Omental fat pad (tissue), 4 donors: ENCODE results near the gene DYNLT2B. TPM values are rescaled to one million over a fixed set of nuclear protein-coding genes. Genes with fewer than 3 reads are reported as not detected.
"Not testable (repeated sequence)": the region's sequence is repeated elsewhere in the genome, so short reads cannot be mapped to it uniquely, and the experiment has no call there.

Experiments used
- ATAC-seq: fragments of 150-250 bp; one replicate; pipeline ENCODE4 v1.9.1; 2016; ENCODE audit warnings: mild to moderate bottlenecking, moderate library complexity; ENCODE audit not compliant: low FRiP score
- DNase-seq: peaks from one replicate; pipeline ENCODE4 v3.0.0-alpha.2; 2019; ENCODE audit warnings: low spot score
- total RNA-seq, 4 donors: library from RNA; depleted of rRNA; stranded (reverse); fragments of >200 nt; gene quantifications; one replicate each; pipeline ENCODE4 v1.1.0, GENCODE V29; 2016
- TF ChIP-seq, protein P1 (sequence below), 3 donors: fragments of 450-650 bp; IDR thresholded peaks; one replicate each; pipeline ENCODE4 v1.5.1; 2016 to 2017; ENCODE audit warnings: antibody characterized with exemption in 3 of 3, mild to moderate bottlenecking in 3 of 3, moderate library complexity in 2 of 3

Gene DYNLT2B
- total RNA-seq, 4 donors from 2014 or later = 3.8 to 6.6 (median 4.6) TPM; not detected in 1

DNA sequence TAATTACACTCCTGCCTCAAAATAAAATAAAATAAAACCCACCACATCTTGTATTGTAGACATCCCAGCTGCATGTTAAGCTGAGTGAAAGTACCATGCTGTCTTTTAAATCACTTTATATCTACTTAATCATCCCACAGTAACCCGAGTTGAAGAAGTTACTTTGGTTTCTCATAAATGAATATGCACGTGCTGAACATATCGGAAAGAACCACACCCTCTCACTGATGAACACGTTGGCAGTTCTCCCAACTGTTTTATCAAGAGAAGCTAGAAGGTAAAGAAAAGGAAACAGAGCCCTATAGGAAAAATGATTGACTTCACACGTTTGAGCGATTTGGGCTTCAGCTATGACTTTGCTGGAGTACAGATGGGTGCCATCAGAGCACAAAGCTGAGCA lies 36.1 kb upstream of the DYNLT2B start:
- ATAC-seq = no peak
- TF ChIP-seq, protein P1, sequence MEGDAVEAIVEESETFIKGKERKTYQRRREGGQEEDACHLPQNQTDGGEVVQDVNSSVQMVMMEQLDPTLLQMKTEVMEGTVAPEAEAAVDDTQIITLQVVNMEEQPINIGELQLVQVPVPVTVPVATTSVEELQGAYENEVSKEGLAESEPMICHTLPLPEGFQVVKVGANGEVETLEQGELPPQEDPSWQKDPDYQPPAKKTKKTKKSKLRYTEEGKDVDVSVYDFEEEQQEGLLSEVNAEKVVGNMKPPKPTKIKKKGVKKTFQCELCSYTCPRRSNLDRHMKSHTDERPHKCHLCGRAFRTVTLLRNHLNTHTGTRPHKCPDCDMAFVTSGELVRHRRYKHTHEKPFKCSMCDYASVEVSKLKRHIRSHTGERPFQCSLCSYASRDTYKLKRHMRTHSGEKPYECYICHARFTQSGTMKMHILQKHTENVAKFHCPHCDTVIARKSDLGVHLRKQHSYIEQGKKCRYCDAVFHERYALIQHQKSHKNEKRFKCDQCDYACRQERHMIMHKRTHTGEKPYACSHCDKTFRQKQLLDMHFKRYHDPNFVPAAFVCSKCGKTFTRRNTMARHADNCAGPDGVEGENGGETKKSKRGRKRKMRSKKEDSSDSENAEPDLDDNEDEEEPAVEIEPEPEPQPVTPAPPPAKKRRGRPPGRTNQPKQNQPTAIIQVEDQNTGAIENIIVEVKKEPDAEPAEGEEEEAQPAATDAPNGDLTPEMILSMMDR (IDR thresholded peaks at IDR 0.05) = no peak

DNA sequence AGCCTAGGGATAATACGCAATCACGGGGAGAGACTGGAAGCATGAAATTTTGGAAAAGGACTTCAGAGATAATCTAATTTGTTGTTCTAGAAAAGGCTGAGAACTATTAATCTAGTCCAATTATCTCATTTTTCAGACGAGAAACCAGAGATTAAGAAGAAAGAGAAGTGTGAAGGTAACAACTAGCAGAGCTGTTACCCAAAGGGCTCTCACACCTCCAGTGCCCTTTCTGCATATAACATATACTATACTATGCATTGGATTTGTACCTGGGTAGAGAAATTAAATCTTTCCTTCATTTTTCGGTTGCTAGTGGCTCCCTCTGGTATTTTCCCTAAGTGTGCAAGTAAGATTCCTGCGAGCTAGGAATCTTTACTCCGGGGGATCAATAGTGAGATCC lies 33.5 kb upstream of the DYNLT2B start:
- no peak for DNase-seq
- no peak for ATAC-seq
- TF ChIP-seq, protein P1 (IDR thresholded peaks at IDR 0.05) = no peak

More for the DNA sequence above, 36.1 kb upstream of the DYNLT2B start:
- no peak for DNase-seq

DNA sequence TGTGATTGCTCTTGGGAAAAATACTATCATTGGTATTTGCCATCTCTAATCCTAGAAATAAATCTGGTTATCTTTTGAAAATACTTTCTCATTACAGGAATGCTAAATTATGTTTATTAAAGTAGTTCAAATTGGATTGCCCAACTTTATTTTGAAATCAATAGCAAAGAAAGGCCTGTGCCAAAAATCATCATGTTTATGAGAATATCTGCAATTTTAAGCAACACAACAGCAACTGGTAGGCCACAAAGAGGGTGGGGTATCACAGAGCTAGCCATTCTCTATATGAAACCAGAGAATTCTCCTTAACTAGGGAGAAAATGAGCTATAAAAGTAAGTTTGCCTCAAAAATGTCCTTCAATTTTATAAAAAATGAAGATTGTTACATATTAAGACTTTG lies 32.0 kb upstream of the DYNLT2B start:
- ATAC-seq (no peak), DNase-seq (no peak)
- TF ChIP-seq, protein P1 (IDR thresholded peaks at IDR 0.05) = no peak

DNA sequence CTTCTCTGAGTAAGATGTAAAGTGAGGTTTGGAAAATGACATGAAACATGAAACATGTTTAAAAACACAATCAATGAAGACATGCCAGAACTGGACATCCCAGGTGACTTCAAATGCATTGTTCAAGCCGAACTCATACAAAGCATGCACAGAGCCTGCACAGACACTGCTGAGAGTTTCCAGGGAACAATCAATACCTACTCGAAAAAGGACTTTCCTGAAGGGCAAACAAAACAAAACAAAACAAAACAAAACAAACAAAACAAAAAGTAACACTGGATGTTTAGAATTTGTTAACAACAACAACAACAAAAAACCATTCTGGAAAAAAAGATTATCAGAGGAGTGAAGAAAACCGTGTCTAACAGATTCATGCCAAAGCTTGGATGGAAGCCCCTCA lies 30.7 kb upstream of the DYNLT2B start:
- TF ChIP-seq, protein P1 (IDR thresholded peaks at IDR 0.05) = no peak
- DNase-seq (no peak), ATAC-seq (no peak)

DNA sequence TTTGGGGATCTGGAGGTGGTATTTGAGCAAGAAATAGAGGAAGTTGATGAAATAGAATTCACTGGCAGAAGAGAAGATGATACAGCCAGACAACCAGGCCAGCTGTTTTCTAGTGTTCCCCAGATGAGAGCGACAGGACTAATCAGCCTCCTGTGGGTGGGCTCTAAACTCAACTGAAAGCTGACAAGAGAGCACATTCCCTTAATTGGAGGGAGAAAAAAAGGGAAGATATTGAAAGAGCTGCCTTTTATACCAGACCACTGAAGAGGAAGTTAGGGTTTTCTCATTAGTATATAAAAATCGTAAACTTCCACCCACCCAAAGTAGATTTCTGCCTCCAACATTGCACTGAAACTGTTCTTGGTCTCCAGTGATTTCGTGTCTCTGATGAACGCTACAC lies 26.6 kb upstream of the DYNLT2B start:
- DNase-seq = no peak
- no peak for ATAC-seq
- TF ChIP-seq, protein P1 (IDR thresholded peaks at IDR 0.05) = no peak

DNA sequence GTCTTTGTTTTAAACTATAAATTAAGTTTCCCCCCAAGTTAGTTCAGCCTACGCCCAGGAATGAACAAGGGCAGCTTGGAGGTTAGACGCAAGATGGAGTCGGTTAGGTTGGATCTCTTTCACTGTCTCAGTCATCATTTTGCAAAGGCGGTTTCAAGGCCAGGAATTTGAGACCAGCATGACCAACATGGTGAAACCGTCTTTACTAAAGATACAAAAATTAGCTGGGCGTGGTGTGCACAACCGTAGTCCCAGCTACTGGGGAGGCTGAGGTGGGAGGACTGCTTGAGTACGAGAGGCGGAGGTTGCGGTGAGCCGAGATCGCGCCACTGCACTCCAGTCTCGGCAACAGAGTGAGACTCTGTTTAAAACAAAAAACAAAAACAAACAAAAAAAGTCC lies 25.9 kb upstream of the DYNLT2B start:
- not testable (repeated sequence) for ATAC-seq

DNA sequence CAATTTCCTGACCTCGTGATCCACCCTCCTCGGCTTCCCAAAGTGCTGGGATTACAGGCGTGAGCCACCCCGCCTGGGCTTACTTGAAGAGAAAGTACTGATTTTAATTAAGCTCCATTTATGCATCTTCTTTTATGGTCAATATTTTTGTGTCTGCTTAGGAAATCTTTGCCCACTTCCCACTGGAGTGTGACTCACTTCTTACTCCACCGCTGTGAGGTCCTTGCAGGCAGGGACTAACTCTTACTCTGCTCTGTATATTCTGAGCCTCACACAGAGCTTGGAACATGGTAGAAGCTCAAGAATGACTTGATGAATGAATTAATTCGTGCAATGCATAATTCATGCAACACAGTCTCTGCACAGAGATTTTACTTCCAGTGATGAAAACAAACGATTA lies 23.1 kb upstream of the DYNLT2B start:
- TF ChIP-seq, protein P1 (IDR thresholded peaks at IDR 0.05) = no peak
- ATAC-seq = no peak
- no peak for DNase-seq

More for the DNA sequence above, 25.9 kb upstream of the DYNLT2B start:
- not testable (repeated sequence) for DNase-seq

DNA sequence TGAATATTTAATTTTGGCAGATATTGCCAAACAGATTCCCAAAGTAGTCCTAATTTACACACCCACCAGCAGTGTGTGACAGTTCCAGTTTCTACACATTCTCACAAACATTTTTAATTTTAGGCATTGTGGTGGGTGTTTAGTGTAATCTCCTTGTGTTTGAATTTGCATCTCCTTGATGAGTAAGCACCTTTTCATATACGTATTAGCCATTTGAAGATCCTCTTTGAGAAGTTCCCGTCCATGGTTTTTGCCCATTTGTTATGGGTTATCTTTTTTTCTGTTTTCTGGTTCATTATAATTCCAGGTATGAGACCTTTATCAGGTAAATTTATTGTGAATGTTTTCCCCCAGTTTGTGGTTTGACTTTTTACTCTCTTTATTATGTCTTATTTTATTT lies 22.4 kb upstream of the DYNLT2B start:
- ATAC-seq (no peak), DNase-seq (no peak)
- TF ChIP-seq, protein P1 (IDR thresholded peaks at IDR 0.05) = no peak
